Ectodermal cell (in vitro differentiated cells): ENCODE measurements around the gene MXRA7.
"Not testable (repeated sequence)": the region's sequence is repeated elsewhere in the genome, so short reads cannot be mapped to it uniquely, and the experiment has no call there.

Source experiments
- H3K27ac ChIP-seq: 2 replicates; pipeline ENCODE4 v1.7.0; 2013; ENCODE audit warnings: mild to moderate bottlenecking, low read depth, low read length; ENCODE audit not compliant: insufficient read depth, poor library complexity, severe bottlenecking
- H3K27me3 ChIP-seq: 2 replicates; pipeline ENCODE4 v1.7.0; 2013; ENCODE audit warnings: mild to moderate bottlenecking, low read length; ENCODE audit not compliant: insufficient read depth, control insufficient read depth, poor library complexity, severe bottlenecking
- H3K36me3 ChIP-seq: one replicate; pipeline ENCODE4 v1.7.0; 2013; ENCODE audit warnings: low read length; ENCODE audit not compliant: control insufficient read depth, insufficient read depth
- H3K4me1 ChIP-seq: one replicate; pipeline ENCODE4 v1.7.0; 2013; ENCODE audit warnings: low read length; ENCODE audit not compliant: control insufficient read depth, insufficient read depth
- H3K4me3 ChIP-seq: 2 replicates; pipeline ENCODE4 v1.7.0; 2013; ENCODE audit warnings: low read depth, low read length, control low read depth; ENCODE audit not compliant: insufficient read depth
- H3K9me3 ChIP-seq: 2 replicates; pipeline ENCODE4 v1.7.0; 2013; ENCODE audit warnings: mild to moderate bottlenecking, low read length, moderate library complexity; ENCODE audit not compliant: control insufficient read depth
- WGBS, 2 experiments: methylation state at CpG; one replicate each; pipeline ENCODE4 v1.1.7; 2013; ENCODE audit warnings: missing lambda C conversion rate in 2 of 2; 5-methylcytosine and 5-hydroxymethylcytosine counted together

MXRA7 gene

GRCh38 chr17:76706817-76707216, 3.9 kb downstream of the MXRA7 start:
- H3K4me1 ChIP-seq, result peaks cover 26% of the 10 kb centered on the region
- no peaks in the 10 kb centered on the region for H3K9me3 ChIP-seq
- peaks cover 30% of the 10 kb centered on the region for H3K27me3 ChIP-seq
- H3K36me3 ChIP-seq, result no peaks in the 10 kb centered on the region
- no peak overlapping the region for H3K27ac ChIP-seq
- H3K4me3 ChIP-seq, result no peak overlapping the region
- WGBS, 2 experiments, result 95 to 98% methylated on average over 3 of the region's 3 CpGs

GRCh38 chr17:76704805-76705204, 6.0 kb downstream of the MXRA7 start:
- H3K27me3 ChIP-seq, result peaks cover 20% of the 10 kb centered on the region
- H3K4me1 ChIP-seq, result peaks cover 34% of the 10 kb centered on the region
- H3K27ac ChIP-seq, result no peak overlapping the region
- WGBS, 2 experiments, result 91 to 93% methylated on average over 4 of the region's 4 CpGs
- H3K36me3 ChIP-seq, result no peaks in the 10 kb centered on the region
- H3K9me3 ChIP-seq, result no peaks in the 10 kb centered on the region
- no peak overlapping the region for H3K4me3 ChIP-seq

DNA sequence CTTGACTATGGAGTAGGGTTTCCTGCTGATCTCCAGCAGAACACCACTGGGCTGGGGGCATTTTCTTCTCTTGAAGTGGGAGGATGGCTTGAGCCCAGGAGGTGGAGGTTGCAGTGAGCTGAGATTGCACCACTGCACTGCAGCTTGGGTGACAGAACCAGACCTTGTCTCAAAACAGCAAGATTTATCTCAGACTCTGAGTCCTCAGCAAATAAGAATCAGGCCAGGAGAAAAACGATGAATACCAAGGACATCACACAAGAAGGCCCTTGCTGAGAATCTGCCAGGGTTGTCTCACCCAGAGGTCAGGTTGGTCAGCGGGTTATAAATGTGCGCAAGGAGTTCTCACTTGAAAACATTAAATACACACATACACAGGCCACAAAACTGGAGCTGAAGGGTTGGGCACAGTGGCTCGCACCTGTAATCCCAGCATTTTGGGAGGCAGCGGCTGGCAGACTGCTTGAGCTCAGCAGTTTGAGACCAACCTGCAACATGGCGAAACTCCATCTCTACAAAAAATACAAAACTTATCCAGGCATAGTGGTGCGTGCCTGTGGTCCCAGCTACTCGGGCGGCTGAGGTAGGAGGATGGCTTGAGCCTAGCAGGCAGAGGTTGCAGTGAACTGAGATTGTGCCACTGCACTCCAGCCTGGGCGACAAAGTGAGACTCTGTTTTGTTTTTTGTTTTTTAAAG, 7.7 kb downstream of the MXRA7 start:
- H3K4me1 ChIP-seq, result peaks cover 25% of the 10 kb centered on the region
- WGBS, 2 experiments, result 95 to 96% methylated on average over 10 of the region's 10 CpGs
- H3K27ac ChIP-seq, result no peak overlapping the region

GRCh38 chr17:76702076-76702475, 8.7 kb downstream of the MXRA7 start:
- Histone ChIP-seq H3K36me3 (no peaks in the 10 kb centered on the region), H3K27me3 (no peaks in the 10 kb centered on the region), H3K27ac (no peak overlapping the region), H3K9me3 (no peaks in the 10 kb centered on the region), H3K4me1 (peaks cover 34% of the 10 kb centered on the region), H3K4me3 (no peak overlapping the region)
- 35 to 44% methylated on average over 2 of the region's 2 CpGs for WGBS, 2 experiments

More for the DNA sequence above, 7.7 kb downstream of the MXRA7 start:
- Histone ChIP-seq H3K36me3 (no peaks in the 10 kb centered on the region), H3K9me3 (no peaks in the 10 kb centered on the region), H3K4me3 (no peak overlapping the region), H3K27me3 (peaks cover 3% of the 10 kb centered on the region)

DNA sequence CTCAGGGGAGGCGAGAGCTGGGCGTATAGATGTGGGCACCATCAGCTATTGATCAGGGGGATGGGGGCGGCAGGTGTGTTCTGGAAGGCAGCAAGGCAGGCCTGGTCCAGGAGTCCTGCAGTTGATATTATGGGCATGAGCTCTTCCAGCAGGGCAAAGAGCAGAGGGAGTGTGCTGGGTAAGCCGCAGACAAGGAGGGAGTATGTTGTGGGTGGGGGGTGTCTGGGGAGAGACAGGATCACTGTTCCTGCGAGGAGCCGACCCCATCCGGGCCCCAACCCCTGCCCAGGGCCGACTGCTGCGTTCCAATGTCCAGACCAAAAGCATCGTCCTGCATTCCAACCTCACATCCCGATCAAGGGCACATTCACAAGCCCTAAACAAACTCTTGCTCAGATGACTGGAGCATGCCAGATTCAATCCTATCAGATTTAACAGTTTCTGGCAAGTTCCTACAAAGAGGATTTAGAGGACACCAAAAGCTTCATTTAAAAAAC, 9.2 kb downstream of the MXRA7 start:
- no peak overlapping the region for H3K4me3 ChIP-seq
- no peak overlapping the region for H3K27ac ChIP-seq
- no peaks in the 10 kb centered on the region for H3K9me3 ChIP-seq
- 67 to 73% methylated on average over 11 of the region's 11 CpGs for WGBS, 2 experiments
- no peaks in the 10 kb centered on the region for H3K27me3 ChIP-seq
- peaks cover 38% of the 10 kb centered on the region for H3K4me1 ChIP-seq
- H3K36me3 ChIP-seq, result no peaks in the 10 kb centered on the region

DNA sequence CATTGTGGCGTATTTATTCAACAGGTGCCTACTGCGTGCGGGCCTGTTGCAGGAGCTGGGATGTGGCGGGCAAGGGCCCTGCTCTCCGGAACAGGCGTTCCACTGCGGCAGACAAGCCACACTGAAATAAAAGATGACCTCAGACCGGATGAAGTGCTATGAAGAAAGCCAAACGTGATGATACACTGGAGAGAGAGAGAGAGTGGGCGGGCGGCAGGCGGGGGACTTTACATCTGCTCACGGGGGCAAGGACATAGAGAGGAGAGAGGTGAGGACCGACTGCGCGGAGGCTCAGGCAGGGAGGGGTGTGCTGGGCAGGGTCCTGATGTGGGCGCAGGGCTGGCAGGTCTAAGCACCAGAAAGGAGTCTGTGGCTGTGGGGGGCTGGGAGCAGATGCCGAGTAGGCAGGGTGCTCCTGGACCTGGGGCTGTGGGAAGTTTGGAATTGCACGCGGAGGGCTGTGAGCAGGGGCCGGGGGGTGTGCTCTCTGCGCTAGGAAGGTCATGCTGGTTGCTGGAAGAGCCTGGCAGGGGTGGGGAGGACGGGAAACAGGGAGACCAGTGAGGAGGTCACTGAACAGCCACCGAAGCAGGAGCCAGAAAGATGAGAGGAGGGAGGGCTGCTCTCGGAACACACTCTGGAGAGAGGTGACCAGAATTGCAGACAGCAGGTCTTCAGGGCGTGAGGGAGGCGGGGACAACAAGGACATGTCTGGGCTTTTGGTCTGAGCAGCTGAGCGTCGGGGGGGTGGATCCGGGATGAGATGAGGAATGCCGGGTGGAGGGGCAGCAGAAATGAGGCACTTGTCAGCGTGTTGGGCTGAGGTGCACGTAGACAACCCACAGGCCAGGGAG, 9.9 kb downstream of the MXRA7 start:
- no peak overlapping the region for H3K27ac ChIP-seq
- WGBS, 2 experiments, result 58% methylated on average over 32 to 33 of the region's 33 CpGs

GRCh38 chr17:76700270-76700616, 10.5 kb downstream of the MXRA7 start:
- no peaks in the 10 kb centered on the region for H3K9me3 ChIP-seq
- peaks cover 38% of the 10 kb centered on the region for H3K4me1 ChIP-seq
- H3K4me3 ChIP-seq, result no peak overlapping the region
- 85 to 86% methylated on average over 8 of the region's 8 CpGs for WGBS, 2 experiments
- no peaks in the 10 kb centered on the region for H3K27me3 ChIP-seq
- no peak overlapping the region for H3K27ac ChIP-seq
- H3K36me3 ChIP-seq, result no peaks in the 10 kb centered on the region

More for the DNA sequence above, 9.9 kb downstream of the MXRA7 start:
- no peaks in the 10 kb centered on the region for H3K27me3 ChIP-seq
- H3K9me3 ChIP-seq, result no peaks in the 10 kb centered on the region
- H3K4me3 ChIP-seq, result no peak overlapping the region
- H3K36me3 ChIP-seq, result no peaks in the 10 kb centered on the region
- H3K4me1 ChIP-seq, result peaks cover 38% of the 10 kb centered on the region

GRCh38 chr17:76698466-76698977, 12.2 kb downstream of the MXRA7 start:
- not testable (repeated sequence) for H3K9me3 ChIP-seq, H3K36me3 ChIP-seq, H3K27me3 ChIP-seq, H3K4me3 ChIP-seq, H3K27ac ChIP-seq
- WGBS, 2 experiments, result 90 to 94% methylated on average over 7 of the region's 7 CpGs
- H3K4me1 ChIP-seq, result peaks cover 38% of the 10 kb centered on the region

- WGBS, 2 experiments, result 38 to 47% methylated on average over 17 of the region's 17 CpGs
- Histone ChIP-seq H3K4me3 (no peak overlapping the region), H3K9me3 (no peaks in the 10 kb centered on the region), H3K27me3 (no peaks in the 10 kb centered on the region), H3K27ac (no peak overlapping the region), H3K4me1 (peaks cover 38% of the 10 kb centered on the region), H3K36me3 (no peaks in the 10 kb centered on the region)
Observed at GRCh38 chr17:76697702-76698465, 12.9 kb downstream of the MXRA7 start.
